SK-N-SH (cell line): Measurements from ENCODE around the gene ERH. TPM values are rescaled to one million over a fixed set of nuclear protein-coding genes. Genes with fewer than 3 reads are reported as not detected.

ENCODE experiments used
- CTCF ChIA-PET: fragments of 300-600, 350-600 bp; formaldehyde crosslinking; extraction: SDS; loops from one replicate; lab custom pipeline; 2021; lab: Yijun Ruan, JAX
- POLR2A ChIA-PET: fragments of 350-600 bp; sonication (Branson Sonifier 250); formaldehyde crosslinking; extraction: SDS; loops from one replicate; lab custom pipeline; 2020; ENCODE audit warnings: antibody characterized with exemption, inconsistent platforms; lab: Yijun Ruan, JAX
- DNase-seq: peaks from one replicate; pipeline ENCODE4 v3.0.0; 2012
- H2AFZ ChIP-seq: fragments of 200-600 bp; sonication (generic); 2 replicates; pipeline ENCODE4 v1.8.1; 2016; ENCODE audit warnings: antibody characterized with exemption, mild to moderate bottlenecking, low read depth
- H3F3A ChIP-seq: fragments of 200-600 bp; sonication (generic); replicated peaks from 2 replicates; pipeline ENCODE3; 2016; ENCODE audit warnings: antibody characterized with exemption, mild to moderate bottlenecking; ENCODE audit not compliant: insufficient read depth
- H3K27ac ChIP-seq, 2 experiments: fragments of 200-500 bp in 1 of 2; fragments of 200-600 bp in 1 of 2; sonication (Bioruptor generic) in 1 of 2; sonication (generic), shearing (Covaris generic) in 1 of 2; 2 replicates each; pipeline versions ENCODE4 v1.5.1 to v1.6.1; 2014 to 2016; ENCODE audit warnings: low read depth in 2 of 2, inconsistent platforms in 1 of 2, low read length in 1 of 2, mild to moderate bottlenecking in 1 of 2, mixed read lengths in 1 of 2
- H3K27me3 ChIP-seq: fragments of 200-600 bp; sonication (generic), shearing (Covaris generic); 2 replicates; pipeline ENCODE4 v1.6.1; 2016; ENCODE audit warnings: mixed run types; ENCODE audit not compliant: insufficient read depth
- H3K36me3 ChIP-seq, 2 experiments: fragments of 200-500 bp in 1 of 2; fragments of 200-600 bp in 1 of 2; sonication (Bioruptor generic) in 1 of 2; sonication (generic) in 1 of 2; replicated peaks in 1 of 2; 2 replicates each; pipeline versions ENCODE3 to v1.5.1; 2014 to 2016; ENCODE audit warnings: low read length in 1 of 2, mild to moderate bottlenecking in 1 of 2; ENCODE audit not compliant: insufficient read depth in 2 of 2, control insufficient read depth in 1 of 2
- H3K4me1 ChIP-seq, 2 experiments: fragments of 200-500 bp in 1 of 2; fragments of 200-600 bp in 1 of 2; sonication (Bioruptor generic) in 1 of 2; sonication (generic), shearing (Covaris generic) in 1 of 2; 2 replicates each; pipeline versions ENCODE4 v1.5.1 to v1.6.1; 2014 to 2016; ENCODE audit warnings: low read depth in 1 of 2, low read length in 1 of 2, mixed run types in 1 of 2; ENCODE audit not compliant: insufficient read depth in 2 of 2, control insufficient read depth in 1 of 2
- H3K4me2 ChIP-seq: fragments of 200-600 bp; sonication (generic), shearing (Covaris generic); 2 replicates; pipeline ENCODE4 v1.6.1; 2017; ENCODE audit warnings: mixed run types
- H3K4me3 ChIP-seq, 2 experiments: fragments of 200-500 bp in 1 of 2; fragments of 200-600 bp in 1 of 2; sonication (Bioruptor generic) in 1 of 2; sonication (generic), shearing (Covaris generic) in 1 of 2; 2 replicates each; pipeline versions ENCODE4 v1.5.1 to v1.8.1; 2014 to 2016; ENCODE audit warnings: low read depth in 2 of 2, inconsistent platforms in 1 of 2, low read length in 1 of 2, mild to moderate bottlenecking in 1 of 2, mixed read lengths in 1 of 2, moderate library complexity in 1 of 2
- H3K79me2 ChIP-seq: fragments of 200-600 bp; sonication (generic); 2 replicates; pipeline ENCODE4 v1.8.1; 2017; ENCODE audit warnings: mild to moderate bottlenecking; ENCODE audit not compliant: insufficient read depth
- H3K9ac ChIP-seq: fragments of 200-600 bp; sonication (generic); 2 replicates; pipeline ENCODE4 v1.6.1; 2017; ENCODE audit warnings: mixed run types
- H3K9me2 ChIP-seq: fragments of 200-600 bp; sonication (generic); 2 replicates; pipeline ENCODE4 v1.6.1; 2017; ENCODE audit warnings: mixed run types
- H3K9me3 ChIP-seq: fragments of 200-600 bp; sonication (generic); 2 replicates; pipeline ENCODE4 v1.6.1; 2017; ENCODE audit warnings: mixed run types, mild to moderate bottlenecking, moderate library complexity
- H4K20me1 ChIP-seq: fragments of 200-600 bp; sonication (generic); 2 replicates; pipeline ENCODE4 v1.6.1; 2017; ENCODE audit warnings: mild to moderate bottlenecking, mixed run types; ENCODE audit not compliant: insufficient read depth
- CHD2 ChIP-seq: fragments of 150-350 bp; IDR thresholded peaks from 2 replicates; pipeline ENCODE4 v1.6.1; 2018; ENCODE audit warnings: low read length; ENCODE audit not compliant: partially characterized antibody
- CTCF ChIP-seq: fragments of 200-600 bp; sonication (generic); IDR thresholded peaks from 2 replicates; pipeline ENCODE4 v1.6.1; 2017; ENCODE audit warnings: antibody characterized with exemption, mild to moderate bottlenecking, moderate library complexity
- EP300 ChIP-seq, 2 experiments: IDR thresholded peaks; 2 replicates each; pipeline versions ENCODE4 v1.4.0 to v1.6.1; 2012; ENCODE audit warnings: borderline replicate concordance in 1 of 2, low read depth in 1 of 2, low read length in 1 of 2
- FOXJ3 ChIP-seq: sonication (generic); formaldehyde crosslinking; IDR thresholded peaks from 2 replicates; pipeline ENCODE4 v1.5.1; 2020; ENCODE audit warnings: mild to moderate bottlenecking, missing genetic modification reagents
- FOXM1 ChIP-seq: IDR thresholded peaks from 2 replicates; pipeline ENCODE4 v1.4.0; 2012; ENCODE audit warnings: low read depth, mild to moderate bottlenecking
- GABPA ChIP-seq: IDR thresholded peaks from 2 replicates; pipeline ENCODE4 v1.4.0; 2012; ENCODE audit warnings: low read depth, mild to moderate bottlenecking
- GATA2 ChIP-seq: sonication (generic); formaldehyde crosslinking; IDR thresholded peaks from 2 replicates; pipeline ENCODE4 v1.5.0; 2020; ENCODE audit warnings: mild to moderate bottlenecking, missing genetic modification reagents
- MEF2A ChIP-seq: IDR thresholded peaks from 2 replicates; pipeline ENCODE4 v1.4.0; 2012; ENCODE audit warnings: low read depth, borderline replicate concordance
- MXI1 ChIP-seq: IDR thresholded peaks from 2 replicates; pipeline ENCODE4 v1.6.1; 2012; ENCODE audit warnings: mild to moderate bottlenecking, low read depth, low read length, improper control_type of control experiment
- POLR2AphosphoS5 ChIP-seq: IDR thresholded peaks from 2 replicates; pipeline ENCODE4 v1.6.1; 2012; ENCODE audit warnings: low read depth, low read length
- RAD21 ChIP-seq: IDR thresholded peaks from 2 replicates; pipeline ENCODE4 v1.6.1; 2012; ENCODE audit warnings: mild to moderate bottlenecking, low read length
- TAF1 ChIP-seq: IDR thresholded peaks from 2 replicates; pipeline ENCODE4 v1.6.1; 2012; ENCODE audit warnings: low read depth, mild to moderate bottlenecking, low read length, moderate library complexity, borderline replicate concordance
- TEAD4 ChIP-seq: IDR thresholded peaks from 2 replicates; pipeline ENCODE4 v1.4.0; 2012; ENCODE audit warnings: mild to moderate bottlenecking, borderline replicate concordance; ENCODE audit not compliant: insufficient read depth
- USF1 ChIP-seq: IDR thresholded peaks from 2 replicates; pipeline ENCODE4 v1.4.0; 2012; ENCODE audit warnings: low read depth, borderline replicate concordance
- USF2 ChIP-seq: fragments of 150-350 bp; IDR thresholded peaks from 2 replicates; pipeline ENCODE4 v1.6.1; 2017; ENCODE audit warnings: antibody characterized with exemption, low read length, low read depth, borderline replicate concordance
- YY1 ChIP-seq: IDR thresholded peaks from 2 replicates; pipeline ENCODE4 v1.4.0; 2012; ENCODE audit warnings: low read depth, mild to moderate bottlenecking
- WGBS: methylation state at CpG from one replicate; pipeline ENCODE4 v1.1.6; 2017; ENCODE audit warnings: low lambda C conversion rate; 5-methylcytosine and 5-hydroxymethylcytosine counted together
- polyA plus RNA-seq, 3 experiments: library from polyadenylated mRNA; depleted of rRNA; stranded (reverse); fragments of >200 nt; gene quantifications; 2 replicates each; pipeline ENCODE4 v1.2.3, GENCODE V29; 2012

The ERH gene
- polyA plus RNA-seq, 1 of the 3 experiments (the other 2 are of a cell fraction), result 186 TPM

GRCh38 chr14:69413483-69413882, 15.4 kb upstream of the ERH start:
- peaks cover 36% of the 10 kb centered on the region; the same call in 1 of the 2 replicates for H4K20me1 ChIP-seq
- peaks cover 5% of the 10 kb centered on the region for H3F3A ChIP-seq
- no peak overlapping the region for H2AFZ ChIP-seq
- no peak overlapping the region for H3K4me2 ChIP-seq
- no peak overlapping the region for H3K9ac ChIP-seq
- H3K9me3 ChIP-seq, result no peaks in the 10 kb centered on the region
- ChIA-PET POLR2A (no interaction called here), CTCF (no interaction called here)
- peaks cover 90% of the 10 kb centered on the region for H3K79me2 ChIP-seq
- peaks cover 0 to 14% of the 10 kb centered on the region in 2 experiments for H3K36me3 ChIP-seq
- no peaks in the 10 kb centered on the region for H3K4me1 ChIP-seq
- H3K27ac ChIP-seq, result no peak overlapping the region
- H3K9me2 ChIP-seq, result no peaks in the 10 kb centered on the region
- no peaks in the 10 kb centered on the region for H3K27me3 ChIP-seq
- 95% methylated on average over 2 of the region's 2 CpGs for WGBS
- no peak for DNase-seq
- no peak for TF ChIP-seq GABPA
- no peak for TF ChIP-seq YY1
- no peak for TF ChIP-seq USF2
- TF ChIP-seq POLR2AphosphoS5, result no peak
- TF ChIP-seq GATA2, result no peak
- TF ChIP-seq USF1, result no peak
- no peak for TF ChIP-seq CHD2
- H3K4me3 ChIP-seq, result no peak overlapping the region

GRCh38 chr14:69408331-69408960, 10.3 kb upstream of the ERH start:
- Histone ChIP-seq H3K9me2 (no peaks in the 10 kb centered on the region), H3F3A (peaks cover 7% of the 10 kb centered on the region), H3K4me1 (no peaks in the 10 kb centered on the region), H3K4me2 (no peak overlapping the region), H2AFZ (no peak overlapping the region), H3K79me2 (peaks cover 90% of the 10 kb centered on the region), H3K27me3 (no peaks in the 10 kb centered on the region), H3K27ac (no peak overlapping the region), H3K4me3 (no peak overlapping the region), H4K20me1 (peaks cover 46% of the 10 kb centered on the region), H3K36me3 (peaks cover 0 to 15% of the 10 kb centered on the region in 2 experiments), H3K9me3 (no peaks in the 10 kb centered on the region), H3K9ac (no peak overlapping the region)
- WGBS, result 95% methylated on average over 2 of the region's 2 CpGs
- TF ChIP-seq POLR2AphosphoS5, result no peak
- POLR2A ChIA-PET, result no interaction called here
- no peak for DNase-seq
- CTCF ChIA-PET, result no interaction called here

- DNase-seq, result no peak
- ChIA-PET CTCF (no interaction called here), POLR2A (no interaction called here)
- Histone ChIP-seq H3F3A (peaks cover 6% of the 10 kb centered on the region), H3K4me1 (peaks cover 0 to 9% of the 10 kb centered on the region in 2 experiments; a peak in 2 of 4 replicates), H3K79me2 (peaks cover 99% of the 10 kb centered on the region), H3K27ac (no peak overlapping the region), H3K4me3 (no peak overlapping the region), H3K9me2 (no peaks in the 10 kb centered on the region), H3K36me3 (peaks cover 0 to 15% of the 10 kb centered on the region in 2 experiments), H3K9me3 (no peaks in the 10 kb centered on the region), H2AFZ (no peak overlapping the region), H3K4me2 (no peak overlapping the region), H4K20me1 (peaks cover 60% of the 10 kb centered on the region), H3K9ac (no peak overlapping the region), H3K27me3 (no peaks in the 10 kb centered on the region)
- TF ChIP-seq TAF1, result no peak
- TF ChIP-seq TEAD4, result no peak
- no peak for TF ChIP-seq FOXM1
- TF ChIP-seq FOXJ3, result no peak
- TF ChIP-seq MXI1, result no peak
- no peak for TF ChIP-seq RAD21
- no peak for TF ChIP-seq CTCF
- TF ChIP-seq USF1, result no peak
- TF ChIP-seq USF2, result no peak
- no peak for TF ChIP-seq EP300 (IDR thresholded peaks at IDR 0.05; ENCODE audit: borderline replicate concordance in 1 of 2, low read depth in 1 of 2, low read length in 1 of 2)
- TF ChIP-seq CHD2, result no peak
- no peak for TF ChIP-seq MEF2A
- TF ChIP-seq POLR2AphosphoS5, result no peak
Measured at GRCh38 chr14:69405762-69406161, 7.7 kb upstream of the ERH start.
